Fibroblast of mammary gland (primary cell): ENCODE results near the gene TRPM3.
A peak's percentile ranks its signal among the peaks of the same experiment; 100 is the strongest.

Experiments used
- DNase-seq: peaks from one replicate; pipeline ENCODE4 v3.0.0-alpha.2; 2010; ENCODE audit warnings: low read depth
- H3K4me3 ChIP-seq: 2 replicates; pipeline ENCODE4 v1.5.1; 2011; ENCODE audit warnings: low read depth, mild to moderate bottlenecking, low read length, moderate library complexity; ENCODE audit not compliant: control insufficient read depth
- CTCF ChIP-seq: conservative IDR thresholded peaks from 2 replicates; pipeline ENCODE4 v1.5.1; 2011; ENCODE audit warnings: low read depth, low read length, inconsistent platforms; ENCODE audit not compliant: control insufficient read depth, insufficient read depth

TRPM3 gene

GRCh38 chr9:70935856-70936255, 185.6 kb downstream of the TRPM3 start:
- peak; percentile 41 for DNase-seq
- TF ChIP-seq CTCF, result no peak
- no peak overlapping the region for H3K4me3 ChIP-seq

DNA sequence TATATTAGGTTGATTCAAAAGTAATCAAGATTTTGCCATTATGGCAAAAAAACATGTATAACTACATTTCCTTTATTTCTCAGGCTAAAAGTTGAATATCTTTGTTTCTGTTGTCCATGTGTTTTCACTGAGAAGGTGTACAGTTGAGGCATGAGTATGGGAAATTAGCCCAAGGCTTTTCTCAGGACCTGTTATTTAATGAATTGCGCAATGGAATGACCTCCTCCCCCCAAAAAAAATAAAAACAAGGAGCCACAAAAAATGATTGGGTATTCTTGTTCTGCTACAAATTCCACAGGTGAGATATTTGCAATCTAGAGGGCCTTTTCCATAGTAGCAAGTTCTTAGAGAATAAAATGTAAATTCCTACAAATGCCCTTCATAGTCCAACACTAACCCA, 186.8 kb downstream of the TRPM3 start:
- DNase-seq, result no peak
- no peak for TF ChIP-seq CTCF
- H3K4me3 ChIP-seq, result no peak overlapping the region

DNA sequence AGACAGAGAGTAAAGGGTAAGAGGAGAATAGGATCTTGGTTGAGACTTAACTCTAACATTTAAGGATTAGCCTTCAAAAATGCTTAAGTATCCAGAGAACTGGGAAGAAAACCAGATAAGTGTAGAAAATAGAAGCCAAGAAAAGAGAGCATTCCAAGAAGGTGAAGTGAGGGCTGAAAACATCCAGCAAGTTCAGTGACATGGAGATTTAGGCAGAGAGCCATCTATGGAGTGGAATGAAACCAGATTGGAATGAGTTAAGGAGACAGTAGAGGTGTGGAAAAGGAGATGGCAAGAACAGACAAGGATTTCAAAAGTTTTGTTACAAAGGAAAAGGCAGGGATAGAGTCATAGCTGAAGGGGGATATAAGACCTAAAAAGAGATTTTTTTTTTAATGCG, 188.1 kb downstream of the TRPM3 start:
- TF ChIP-seq CTCF, result no peak
- DNase-seq, result peak; percentile 32
- H3K4me3 ChIP-seq, result no peak overlapping the region

- no peak for DNase-seq
- no peak for TF ChIP-seq CTCF
- no peak overlapping the region for H3K4me3 ChIP-seq
Measured at GRCh38 chr9:70932097-70932496, 189.3 kb downstream of the TRPM3 start.

DNA sequence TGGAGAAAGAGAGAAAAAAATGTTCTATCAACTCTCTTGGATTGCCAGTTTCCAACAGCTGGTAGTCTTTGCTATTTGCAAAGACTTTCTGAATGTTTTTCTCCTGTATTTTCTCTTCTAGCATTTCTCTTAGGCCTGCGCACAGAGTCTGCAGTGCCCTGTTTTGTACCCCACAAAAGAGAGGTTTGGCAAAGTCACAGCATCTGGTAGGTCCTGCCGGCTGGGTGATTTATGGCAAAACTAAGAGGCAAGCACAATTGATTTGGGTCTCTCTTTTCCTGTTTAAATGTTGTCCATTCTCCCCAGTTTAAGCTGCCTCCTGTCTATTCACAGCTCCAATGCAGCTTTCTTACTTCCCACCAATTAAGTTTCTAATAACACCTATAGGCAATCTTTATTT, 193.9 kb downstream of the TRPM3 start:
- DNase-seq, result no peak
- no peak for TF ChIP-seq CTCF
- H3K4me3 ChIP-seq, result no peak overlapping the region

DNA sequence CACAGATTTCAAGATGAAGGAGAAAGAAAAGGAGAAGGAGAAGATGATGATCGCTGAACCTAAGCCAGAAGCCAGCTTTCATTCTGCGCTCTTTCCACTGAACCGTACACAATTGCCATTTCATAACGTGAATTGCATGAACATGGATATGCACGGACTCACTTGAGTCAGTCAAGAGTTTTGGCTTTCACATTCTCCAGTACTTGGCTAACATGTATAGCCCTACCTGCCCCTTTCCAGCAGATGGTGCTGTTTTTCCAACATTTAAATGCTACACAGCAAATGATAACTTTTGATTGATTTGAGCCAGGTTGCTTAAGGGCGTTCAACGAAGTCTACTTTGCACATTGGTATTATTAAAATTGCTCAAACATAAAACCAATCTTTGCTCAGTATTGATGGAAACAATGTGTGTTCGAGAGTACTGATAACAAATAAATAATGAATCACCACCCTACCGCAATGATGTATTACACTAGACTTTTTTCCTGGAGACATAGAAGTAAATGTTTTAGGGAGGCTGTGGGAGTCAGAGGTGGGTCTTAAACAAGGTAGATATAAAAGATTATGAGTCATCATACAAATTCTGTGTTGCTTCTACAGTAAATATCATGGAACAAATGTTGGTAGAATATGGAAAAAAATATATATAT, 196.4 kb downstream of the TRPM3 start:
- TF ChIP-seq CTCF, result peak; percentile 95
- DNase-seq, result peak; percentile 93
- H3K4me3 ChIP-seq, result peak overlapping the region; percentile 44

- peak; percentile 95 for DNase-seq
- no peak for TF ChIP-seq CTCF
- H3K4me3 ChIP-seq, result peak overlapping the region; percentile 44
Measured at GRCh38 chr9:70924380-70924779, 197.0 kb downstream of the TRPM3 start.
